NCI-H1092 treated with DMSO at 0.1 percent for 48 hours (cell line): ENCODE measurements around the gene WWOX.

Source experiments
- DNase-seq: peaks from one replicate; lab custom pipeline; 2025; lab: John Stamatoyannopoulos, UW

Gene WWOX

GRCh38 chr16:78742501-78743283 lies 643.2 kb downstream of the WWOX start:
- no peak for DNase-seq

GRCh38 chr16:78743556-78743955 lies 644.1 kb downstream of the WWOX start:
- no peak for DNase-seq

DNA sequence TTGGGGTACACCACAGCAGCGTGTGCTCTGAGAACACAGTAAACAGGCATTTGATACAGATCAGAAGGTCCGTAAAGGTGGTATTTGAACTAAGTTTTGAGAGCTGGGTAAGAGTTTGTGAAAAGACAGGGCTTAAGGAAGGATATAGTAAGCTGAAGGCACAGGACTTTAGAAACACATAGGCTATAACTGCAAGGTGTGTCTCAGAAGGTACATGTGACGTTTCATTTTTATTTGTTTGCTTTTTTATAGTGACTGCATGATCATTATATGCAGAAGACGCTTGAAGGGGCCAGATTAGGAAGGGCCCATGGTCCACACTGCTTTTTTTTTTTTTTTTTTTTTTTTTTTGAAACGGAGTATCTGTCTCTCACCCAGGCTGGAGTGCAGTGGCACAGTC lies 644.6 kb downstream of the WWOX start:
- DNase-seq: no peak

- no peak for DNase-seq
These were observed 645.3 kb downstream of the WWOX start for GRCh38 chr16:78744796-78745107.

- DNase-seq: no peak
These were observed 645.9 kb downstream of the WWOX start for GRCh38 chr16:78745108-78746019.

DNA sequence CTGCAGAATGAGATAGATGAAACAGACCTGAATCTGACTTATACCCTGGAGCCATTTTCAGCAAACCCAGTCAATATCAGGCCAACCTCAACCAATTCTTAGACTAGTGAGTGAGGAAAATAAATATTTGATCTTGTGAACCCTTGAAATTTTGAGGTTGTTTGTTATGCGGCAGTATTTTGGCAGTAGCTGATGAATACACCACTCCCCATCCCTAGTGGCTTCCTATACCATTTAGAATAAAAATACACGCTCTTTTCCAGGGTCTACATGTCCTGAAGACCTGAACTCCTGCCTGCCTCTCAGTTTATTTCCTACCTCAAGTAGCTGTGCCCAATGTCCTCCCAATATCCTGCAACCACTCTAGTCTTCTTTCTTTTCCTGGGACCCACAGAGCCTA lies 647.3 kb downstream of the WWOX start:
- DNase-seq: no peak

- peak; percentile 7 for DNase-seq
These were observed 648.9 kb downstream of the WWOX start for GRCh38 chr16:78748220-78748929.

- DNase-seq: no peak
These were observed 650.4 kb downstream of the WWOX start for GRCh38 chr16:78749745-78750268.

GRCh38 chr16:78750611-78751010 lies 651.2 kb downstream of the WWOX start:
- DNase-seq: no peak

GRCh38 chr16:78751601-78752000 lies 652.1 kb downstream of the WWOX start:
- DNase-seq: no peak

- no peak for DNase-seq
These were observed 655.3 kb downstream of the WWOX start for GRCh38 chr16:78754713-78755112.

DNA sequence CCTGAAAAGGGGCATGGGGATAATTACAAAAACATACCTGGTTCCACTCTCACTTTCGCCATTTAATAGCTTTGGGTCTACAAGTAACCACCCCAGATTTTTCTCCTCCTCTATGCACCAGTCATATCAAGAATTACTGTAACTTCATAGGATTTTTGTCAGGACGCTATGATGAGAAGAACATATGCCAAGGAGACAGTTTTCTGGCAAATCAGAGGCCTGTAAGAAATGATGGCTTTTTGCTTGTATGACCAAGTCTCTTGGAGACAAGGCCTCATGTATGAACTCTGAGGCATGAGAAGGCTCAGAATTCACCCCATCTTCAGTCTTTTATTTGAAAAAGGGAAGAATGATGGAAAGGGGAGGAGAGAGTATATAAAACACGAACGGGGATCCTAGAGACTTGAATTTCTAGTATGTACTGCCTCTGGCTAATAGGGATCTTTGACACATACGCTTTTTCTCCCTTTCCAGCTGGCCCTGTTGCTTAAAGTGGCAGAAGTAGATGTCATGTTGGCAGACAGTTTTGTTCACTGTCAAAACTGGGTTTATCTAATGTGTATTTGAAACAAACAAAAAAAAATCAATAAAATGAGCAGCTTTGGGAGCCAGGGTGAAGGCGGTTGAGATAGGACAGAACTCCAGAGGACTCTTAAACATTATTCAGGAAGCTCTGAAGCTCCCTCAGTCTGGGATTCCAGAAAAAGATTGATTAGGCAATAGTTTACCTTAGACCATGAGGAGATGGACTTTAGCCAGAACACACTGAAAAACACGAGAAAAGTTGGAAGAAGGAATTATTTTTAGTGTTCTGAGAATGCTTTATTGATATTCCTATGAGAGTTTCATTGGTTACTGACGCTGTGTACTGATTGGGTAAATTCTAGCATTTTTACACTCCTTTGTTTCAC lies 656.6 kb downstream of the WWOX start:
- DNase-seq: no peak

DNA sequence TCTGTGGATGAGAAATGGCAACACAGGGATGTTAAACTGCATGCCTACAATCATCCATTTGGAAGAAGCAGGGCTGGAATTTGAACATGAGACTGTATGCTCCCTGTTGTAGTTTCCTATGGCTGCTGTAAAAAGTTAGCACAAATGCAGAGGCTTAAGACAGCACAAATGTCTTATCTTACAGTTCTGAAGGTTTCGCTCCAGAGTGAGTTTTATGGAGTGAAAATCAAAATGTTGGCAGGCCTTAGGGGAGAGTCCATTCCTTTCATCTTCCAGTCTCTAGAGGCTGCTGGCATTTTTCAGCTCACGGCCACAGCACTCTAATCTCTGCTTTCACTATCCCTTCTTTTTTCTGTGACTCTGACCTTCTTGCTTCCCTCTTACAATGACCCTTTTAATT lies 660.1 kb downstream of the WWOX start:
- DNase-seq: no peak

- no peak for DNase-seq
These were observed 661.2 kb downstream of the WWOX start for GRCh38 chr16:78760611-78761010.

DNA sequence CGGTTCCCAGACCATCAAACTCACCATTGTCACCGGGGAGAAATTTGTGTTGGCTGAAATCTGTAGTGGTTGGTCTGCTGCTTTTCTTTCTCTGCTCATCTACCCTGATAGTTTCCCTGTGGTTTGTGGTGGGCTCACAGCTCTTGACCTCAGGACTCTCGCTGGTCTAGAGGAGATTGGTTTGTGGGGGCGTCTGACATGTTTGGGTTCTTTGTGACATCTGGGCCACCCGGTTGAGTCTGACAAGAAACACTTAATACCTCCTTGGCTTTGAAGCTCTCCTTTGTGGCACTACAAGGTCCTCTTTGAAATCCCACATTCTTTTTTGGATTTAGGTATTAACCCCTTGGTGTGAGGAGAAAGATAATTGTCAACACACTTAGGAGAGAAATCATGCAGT lies 662.0 kb downstream of the WWOX start:
- DNase-seq: no peak

DNA sequence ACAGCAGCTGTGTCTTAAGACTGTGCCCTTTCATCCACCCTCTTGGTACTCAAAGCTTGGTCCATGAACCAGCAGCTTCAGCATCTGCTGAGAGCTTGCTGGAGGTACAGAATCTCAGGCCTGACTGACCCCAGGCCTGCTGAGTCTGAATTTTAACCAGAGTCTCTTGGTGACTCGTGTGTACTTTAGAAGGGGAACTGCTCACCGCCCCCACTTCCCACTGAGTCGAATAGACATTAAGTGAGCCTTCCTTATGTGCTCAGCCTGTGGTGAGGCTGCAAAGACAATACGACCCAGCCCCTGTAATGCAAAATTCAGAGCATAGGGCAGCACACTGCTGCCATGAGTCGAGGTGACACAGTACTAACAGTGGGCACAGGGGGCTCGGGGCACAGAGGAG lies 662.8 kb downstream of the WWOX start:
- no peak for DNase-seq

- DNase-seq: peak; percentile 80
These were observed 664.5 kb downstream of the WWOX start for GRCh38 chr16:78763821-78764440.

- DNase-seq: no peak
These were observed 665.0 kb downstream of the WWOX start for GRCh38 chr16:78764478-78764877.

DNA sequence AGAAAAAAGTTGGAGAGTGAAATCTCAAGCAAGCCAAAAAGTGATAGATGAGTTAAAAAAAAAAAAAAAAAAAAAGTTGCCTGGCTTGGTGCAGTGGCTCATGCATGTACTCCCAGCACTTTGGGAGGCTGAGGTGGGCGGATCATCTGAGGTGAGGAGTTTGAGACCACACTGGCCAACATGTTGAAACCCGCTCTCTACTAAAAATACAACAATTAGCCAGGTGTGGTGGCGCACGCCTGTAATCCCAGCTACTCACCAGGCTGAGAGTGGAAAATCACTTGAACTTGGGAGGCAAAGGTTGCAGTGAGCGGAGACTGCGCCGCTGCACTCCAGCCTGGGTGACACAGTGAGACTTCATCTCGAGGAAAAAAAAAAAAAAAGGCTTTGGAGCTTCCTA lies 668.8 kb downstream of the WWOX start:
- DNase-seq: no peak

DNA sequence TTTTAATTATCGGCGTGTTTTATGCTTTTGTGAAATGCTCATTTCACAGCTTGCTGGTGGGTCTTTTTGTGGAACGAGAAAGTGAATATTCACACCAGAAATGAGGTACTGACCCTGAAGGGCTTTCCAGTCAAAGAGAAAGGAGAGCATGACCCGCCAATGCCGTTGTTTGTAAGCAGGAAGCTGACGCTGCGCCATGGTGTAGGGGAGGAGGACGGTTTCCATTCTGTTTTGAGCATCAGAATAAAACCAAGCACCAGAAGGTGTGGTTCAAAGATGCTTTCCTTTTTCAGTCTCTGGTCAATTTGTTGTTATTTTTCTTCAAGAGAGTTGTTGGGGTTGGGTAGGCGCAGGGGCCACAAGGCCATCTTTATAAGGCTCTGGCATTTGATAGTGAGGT lies 669.3 kb downstream of the WWOX start:
- DNase-seq: no peak
